HepG2 (cell line): ENCODE data around the gene PBX4. TPM values are rescaled to one million over a fixed set of nuclear protein-coding genes. Genes with fewer than 3 reads are reported as not detected.

Experiments used
- EED ChIP-seq: sonication (generic); formaldehyde crosslinking; IDR thresholded peaks from 2 replicates; pipeline ENCODE4 v1.5.0; 2020; ENCODE audit warnings: mild to moderate bottlenecking, missing genetic modification reagents
- ELF4 ChIP-seq: sonication (generic); formaldehyde crosslinking; IDR thresholded peaks from 2 replicates; pipeline ENCODE4 v1.5.0; 2020; ENCODE audit warnings: missing genetic modification reagents, mild to moderate bottlenecking, moderate library complexity, borderline replicate concordance
- ETV6 ChIP-seq: sonication (generic); formaldehyde crosslinking; conservative IDR thresholded peaks from 2 replicates; pipeline ENCODE4 v1.4.0; 2020; ENCODE audit warnings: missing genetic modification reagents
- GATAD2A ChIP-seq: IDR thresholded peaks from 2 replicates; pipeline ENCODE4 v1.6.1; 2016
- THRA ChIP-seq: sonication (generic); formaldehyde crosslinking; IDR thresholded peaks from 2 replicates; pipeline ENCODE4 v1.4.0; 2020; ENCODE audit warnings: missing genetic modification reagents, borderline replicate concordance
- ZNF589 ChIP-seq: sonication (generic); formaldehyde crosslinking; conservative IDR thresholded peaks from 2 replicates; pipeline ENCODE4 v1.8.0; 2022; ENCODE audit warnings: mild to moderate bottlenecking, moderate library complexity, missing genetic modification reagents
- polyA plus RNA-seq, 8 experiments: library from polyadenylated mRNA; depleted of rRNA in 3 of 8; stranded (reverse) in 7 of 8; unstranded in 1 of 8; fragments of >200 nt; fragmentation: Illumina TruSeq in 4 of 8; extraction: Trizol in 4 of 8; gene quantifications; 2 replicates each; pipeline versions ENCODE4 v1.2.1 to v1.2.3, GENCODE V29; 2011 to 2016; ENCODE audit warnings: low read depth in 4 of 8, missing spikeins in 1 of 8, mixed read lengths in 1 of 8; ENCODE audit not compliant: insufficient read depth in 1 of 8
- total RNA-seq, 5 experiments: library from RNA; depleted of rRNA; stranded (reverse); fragments of >200 nt; fragmentation: Illumina TruSeq; extraction: Trizol; gene quantifications; 2 replicates each; pipeline ENCODE4 v1.2.3, GENCODE V29; 2016; ENCODE audit warnings: low read depth in 1 of 5
- TF ChIP-seq, protein P1 (sequence below), 2 experiments: sonication (generic) in 1 of 2; formaldehyde crosslinking in 1 of 2; IDR thresholded peaks; 2 replicates each; pipeline versions ENCODE4 v1.6.1 to v1.9.0; 2014 to 2022; ENCODE audit warnings: antibody characterized with exemption in 1 of 2, borderline replicate concordance in 1 of 2, inconsistent platforms in 1 of 2, low read depth in 1 of 2, missing genetic modification reagents in 1 of 2
- TF ChIP-seq, protein P2 (sequence below): sonication (generic); formaldehyde crosslinking; conservative IDR thresholded peaks from 2 replicates; pipeline ENCODE4 v1.4.0; 2020; ENCODE audit warnings: mild to moderate bottlenecking, missing genetic modification reagents, moderate library complexity
- TF ChIP-seq, protein P3 (sequence below): sonication (generic); formaldehyde crosslinking; IDR thresholded peaks from 2 replicates; pipeline ENCODE4 v1.4.0; 2020; ENCODE audit warnings: missing genetic modification reagents, mild to moderate bottlenecking, borderline replicate concordance
- TF ChIP-seq, protein P4 (sequence below): sonication (generic); formaldehyde crosslinking; IDR thresholded peaks from 2 replicates; pipeline ENCODE4 v1.8.1; 2023; ENCODE audit warnings: missing genetic modification reagents, inconsistent platforms, borderline replicate concordance

The PBX4 gene
- total and polyA plus RNA-seq, 2 of the 13 experiments (the other 11 are each of a cell fraction or from before 2014, with no cell fraction given) = not detected

GRCh38 chr19:19515642-19516519 lies 102.6 kb downstream of the PBX4 start, which contains the start of gene NDUFA13 (continued):
- TF ChIP-seq, protein P1, sequence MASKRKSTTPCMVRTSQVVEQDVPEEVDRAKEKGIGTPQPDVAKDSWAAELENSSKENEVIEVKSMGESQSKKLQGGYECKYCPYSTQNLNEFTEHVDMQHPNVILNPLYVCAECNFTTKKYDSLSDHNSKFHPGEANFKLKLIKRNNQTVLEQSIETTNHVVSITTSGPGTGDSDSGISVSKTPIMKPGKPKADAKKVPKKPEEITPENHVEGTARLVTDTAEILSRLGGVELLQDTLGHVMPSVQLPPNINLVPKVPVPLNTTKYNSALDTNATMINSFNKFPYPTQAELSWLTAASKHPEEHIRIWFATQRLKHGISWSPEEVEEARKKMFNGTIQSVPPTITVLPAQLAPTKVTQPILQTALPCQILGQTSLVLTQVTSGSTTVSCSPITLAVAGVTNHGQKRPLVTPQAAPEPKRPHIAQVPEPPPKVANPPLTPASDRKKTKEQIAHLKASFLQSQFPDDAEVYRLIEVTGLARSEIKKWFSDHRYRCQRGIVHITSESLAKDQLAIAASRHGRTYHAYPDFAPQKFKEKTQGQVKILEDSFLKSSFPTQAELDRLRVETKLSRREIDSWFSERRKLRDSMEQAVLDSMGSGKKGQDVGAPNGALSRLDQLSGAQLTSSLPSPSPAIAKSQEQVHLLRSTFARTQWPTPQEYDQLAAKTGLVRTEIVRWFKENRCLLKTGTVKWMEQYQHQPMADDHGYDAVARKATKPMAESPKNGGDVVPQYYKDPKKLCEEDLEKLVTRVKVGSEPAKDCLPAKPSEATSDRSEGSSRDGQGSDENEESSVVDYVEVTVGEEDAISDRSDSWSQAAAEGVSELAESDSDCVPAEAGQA (IDR thresholded peaks at IDR 0.05; ENCODE audit: low read depth) = peak; percentile 98
- TF ChIP-seq, protein P1 (CRISPR knock-in tag; IDR thresholded peaks at IDR 0.05; ENCODE audit: borderline replicate concordance) = 0 out of 2 replicates have a peak, but pooled peaks have one; percentile 16
- peak; percentile 54 for TF ChIP-seq THRA (CRISPR knock-in tag)
- TF ChIP-seq, protein P2, sequence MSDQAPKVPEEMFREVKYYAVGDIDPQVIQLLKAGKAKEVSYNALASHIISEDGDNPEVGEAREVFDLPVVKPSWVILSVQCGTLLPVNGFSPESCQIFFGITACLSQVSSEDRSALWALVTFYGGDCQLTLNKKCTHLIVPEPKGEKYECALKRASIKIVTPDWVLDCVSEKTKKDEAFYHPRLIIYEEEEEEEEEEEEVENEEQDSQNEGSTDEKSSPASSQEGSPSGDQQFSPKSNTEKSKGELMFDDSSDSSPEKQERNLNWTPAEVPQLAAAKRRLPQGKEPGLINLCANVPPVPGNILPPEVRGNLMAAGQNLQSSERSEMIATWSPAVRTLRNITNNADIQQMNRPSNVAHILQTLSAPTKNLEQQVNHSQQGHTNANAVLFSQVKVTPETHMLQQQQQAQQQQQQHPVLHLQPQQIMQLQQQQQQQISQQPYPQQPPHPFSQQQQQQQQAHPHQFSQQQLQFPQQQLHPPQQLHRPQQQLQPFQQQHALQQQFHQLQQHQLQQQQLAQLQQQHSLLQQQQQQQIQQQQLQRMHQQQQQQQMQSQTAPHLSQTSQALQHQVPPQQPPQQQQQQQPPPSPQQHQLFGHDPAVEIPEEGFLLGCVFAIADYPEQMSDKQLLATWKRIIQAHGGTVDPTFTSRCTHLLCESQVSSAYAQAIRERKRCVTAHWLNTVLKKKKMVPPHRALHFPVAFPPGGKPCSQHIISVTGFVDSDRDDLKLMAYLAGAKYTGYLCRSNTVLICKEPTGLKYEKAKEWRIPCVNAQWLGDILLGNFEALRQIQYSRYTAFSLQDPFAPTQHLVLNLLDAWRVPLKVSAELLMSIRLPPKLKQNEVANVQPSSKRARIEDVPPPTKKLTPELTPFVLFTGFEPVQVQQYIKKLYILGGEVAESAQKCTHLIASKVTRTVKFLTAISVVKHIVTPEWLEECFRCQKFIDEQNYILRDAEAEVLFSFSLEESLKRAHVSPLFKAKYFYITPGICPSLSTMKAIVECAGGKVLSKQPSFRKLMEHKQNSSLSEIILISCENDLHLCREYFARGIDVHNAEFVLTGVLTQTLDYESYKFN (CRISPR knock-in tag) = 0 out of 2 replicates have a peak, but pooled peaks have one; percentile 27
- TF ChIP-seq EED = no peak
- peak; percentile 54; the same call in 1 of the 2 replicates for TF ChIP-seq GATAD2A (CRISPR knock-in tag)
- TF ChIP-seq, protein P3, sequence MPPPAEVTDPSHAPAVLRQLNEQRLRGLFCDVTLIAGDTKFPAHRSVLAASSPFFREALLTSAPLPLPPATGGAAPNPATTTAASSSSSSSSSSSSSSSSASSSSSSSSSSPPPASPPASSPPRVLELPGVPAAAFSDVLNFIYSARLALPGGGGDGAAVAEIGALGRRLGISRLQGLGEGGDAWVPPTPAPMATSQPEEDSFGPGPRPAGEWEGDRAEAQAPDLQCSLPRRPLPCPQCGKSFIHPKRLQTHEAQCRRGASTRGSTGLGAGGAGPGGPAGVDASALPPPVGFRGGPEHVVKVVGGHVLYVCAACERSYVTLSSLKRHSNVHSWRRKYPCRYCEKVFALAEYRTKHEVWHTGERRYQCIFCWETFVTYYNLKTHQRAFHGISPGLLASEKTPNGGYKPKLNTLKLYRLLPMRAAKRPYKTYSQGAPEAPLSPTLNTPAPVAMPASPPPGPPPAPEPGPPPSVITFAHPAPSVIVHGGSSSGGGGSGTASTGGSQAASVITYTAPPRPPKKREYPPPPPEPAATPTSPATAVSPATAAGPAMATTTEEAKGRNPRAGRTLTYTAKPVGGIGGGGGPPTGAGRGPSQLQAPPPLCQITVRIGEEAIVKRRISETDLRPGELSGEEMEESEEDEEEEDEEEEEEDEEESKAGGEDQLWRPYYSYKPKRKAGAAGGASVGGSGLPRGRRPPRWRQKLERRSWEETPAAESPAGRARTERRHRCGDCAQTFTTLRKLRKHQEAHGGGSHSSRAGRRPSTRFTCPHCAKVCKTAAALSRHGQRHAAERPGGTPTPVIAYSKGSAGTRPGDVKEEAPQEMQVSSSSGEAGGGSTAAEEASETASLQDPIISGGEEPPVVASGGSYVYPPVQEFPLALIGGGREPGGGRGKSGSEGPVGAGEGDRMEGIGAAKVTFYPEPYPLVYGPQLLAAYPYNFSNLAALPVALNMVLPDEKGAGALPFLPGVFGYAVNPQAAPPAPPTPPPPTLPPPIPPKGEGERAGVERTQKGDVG = no peak
- peak; percentile 99 for TF ChIP-seq ELF4
- TF ChIP-seq ZNF589 = 0 out of 2 replicates have a peak, but pooled peaks have one; percentile 19
- TF ChIP-seq ETV6 (CRISPR knock-in tag) = no peak
- TF ChIP-seq, protein P4, sequence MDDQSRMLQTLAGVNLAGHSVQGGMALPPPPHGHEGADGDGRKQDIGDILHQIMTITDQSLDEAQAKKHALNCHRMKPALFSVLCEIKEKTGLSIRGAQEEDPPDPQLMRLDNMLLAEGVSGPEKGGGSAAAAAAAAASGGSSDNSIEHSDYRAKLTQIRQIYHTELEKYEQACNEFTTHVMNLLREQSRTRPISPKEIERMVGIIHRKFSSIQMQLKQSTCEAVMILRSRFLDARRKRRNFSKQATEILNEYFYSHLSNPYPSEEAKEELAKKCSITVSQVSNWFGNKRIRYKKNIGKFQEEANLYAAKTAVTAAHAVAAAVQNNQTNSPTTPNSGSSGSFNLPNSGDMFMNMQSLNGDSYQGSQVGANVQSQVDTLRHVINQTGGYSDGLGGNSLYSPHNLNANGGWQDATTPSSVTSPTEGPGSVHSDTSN (CRISPR knock-in tag) = no peak
